Pulmonary artery endothelial cell (primary cell): ENCODE results near the gene MEX3D. TPM values are rescaled to one million over a fixed set of nuclear protein-coding genes. Genes with fewer than 3 reads are reported as not detected.
"Not testable (repeated sequence)": the region's sequence is repeated elsewhere in the genome, so short reads cannot be mapped to it uniquely, and the experiment has no call there.

Experiments
- DNase-seq: peaks from one replicate; pipeline ENCODE4 v3.0.0-alpha.2; 2011; ENCODE audit warnings: low read depth, low spot score
- total RNA-seq: library from RNA; depleted of rRNA; stranded (reverse); fragments of >200 nt; gene quantifications from 2 replicates; pipeline ENCODE4 v1.2.3, GENCODE V29; 2014

MEX3D gene
- total RNA-seq, 1 donor from 2014 or later = 90.1 TPM

DNA sequence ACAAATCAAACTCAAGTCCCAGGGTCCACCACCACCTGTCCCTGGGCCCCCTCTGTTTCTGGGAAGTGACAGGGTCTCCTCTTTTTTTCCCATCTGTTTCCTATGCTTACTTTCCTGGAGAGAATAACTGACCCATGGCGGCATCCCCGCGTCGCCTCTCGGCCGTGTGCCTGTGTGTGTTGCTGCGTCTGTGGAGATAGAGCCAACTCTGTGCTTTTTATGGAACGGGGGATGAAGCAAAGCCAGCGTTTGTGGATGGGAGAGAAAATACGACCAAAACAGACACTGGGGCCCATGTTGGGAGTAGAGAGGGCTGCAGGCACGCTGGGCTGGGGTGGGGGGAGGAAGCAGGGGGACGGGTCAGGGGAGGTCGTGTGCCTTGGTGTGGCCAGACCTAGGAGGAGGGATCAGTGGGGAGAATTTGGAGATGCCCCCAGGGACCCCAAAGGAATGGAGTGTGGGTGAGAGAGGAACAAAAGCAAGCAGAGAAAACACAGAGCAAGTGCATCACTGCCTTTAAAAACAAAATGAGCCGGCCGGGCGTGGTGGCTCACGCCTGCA lies 27.7 kb downstream of the MEX3D start:
- DNase-seq = no peak

DNA sequence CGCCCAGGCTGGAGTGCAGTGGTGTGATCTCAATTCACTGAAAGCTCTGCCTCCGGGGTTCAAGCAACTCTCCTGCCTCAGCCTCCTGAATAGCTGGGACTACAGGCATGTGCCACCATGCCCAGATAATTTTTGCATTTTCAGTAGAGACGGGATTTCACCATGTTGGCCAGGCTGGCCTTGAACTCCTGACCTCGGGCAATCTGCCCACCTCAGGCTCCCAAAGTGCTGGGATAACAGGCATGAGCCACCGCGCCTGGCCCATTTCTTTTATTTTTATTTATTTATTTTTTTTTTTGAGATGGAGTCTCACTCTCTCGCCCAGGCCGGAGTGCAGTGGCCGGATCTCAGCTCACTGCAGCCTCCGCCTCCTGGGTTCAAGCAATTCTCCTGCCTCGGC lies 28.4 kb downstream of the MEX3D start:
- DNase-seq = not testable (repeated sequence)

DNA sequence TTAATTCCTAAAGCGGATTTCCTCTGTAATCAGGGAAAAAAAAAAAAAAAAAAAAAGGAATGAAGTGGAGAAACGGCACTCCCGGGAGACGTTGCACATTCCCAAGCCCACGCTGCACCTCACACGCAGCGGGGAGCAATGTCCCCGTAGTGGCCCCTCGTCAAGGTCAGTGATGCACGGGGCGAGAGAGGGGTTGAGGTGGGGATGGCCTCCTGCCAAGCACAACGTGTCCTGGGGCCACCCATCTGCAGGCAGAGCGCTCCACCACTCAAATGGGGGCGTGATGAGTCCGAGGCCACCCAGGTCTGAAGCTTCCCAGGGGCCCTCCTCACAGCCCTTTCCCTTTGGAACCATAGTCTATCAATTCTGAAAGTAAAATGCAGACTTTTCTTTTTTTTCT lies 29.1 kb downstream of the MEX3D start:
- no peak for DNase-seq

DNA sequence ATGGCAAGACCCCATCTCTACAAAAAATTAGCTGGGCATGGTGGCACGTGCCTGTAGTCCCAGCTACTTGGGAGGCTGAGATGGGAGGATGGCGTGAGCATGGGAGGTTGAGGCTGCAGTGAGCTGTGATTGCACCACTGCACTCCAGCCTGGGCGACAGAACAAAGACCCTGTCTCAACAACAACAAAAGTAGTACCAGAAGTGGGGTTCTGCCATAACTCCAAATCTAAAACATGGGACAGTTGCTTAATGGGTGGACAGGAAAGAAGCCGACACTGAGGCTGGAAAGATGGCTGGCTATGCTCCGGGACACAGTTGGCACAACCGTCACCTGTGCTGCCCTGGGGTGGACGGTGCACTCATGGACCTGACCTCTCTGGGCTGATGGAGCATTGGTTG lies 32.4 kb downstream of the MEX3D start:
- not testable (repeated sequence) for DNase-seq

DNA sequence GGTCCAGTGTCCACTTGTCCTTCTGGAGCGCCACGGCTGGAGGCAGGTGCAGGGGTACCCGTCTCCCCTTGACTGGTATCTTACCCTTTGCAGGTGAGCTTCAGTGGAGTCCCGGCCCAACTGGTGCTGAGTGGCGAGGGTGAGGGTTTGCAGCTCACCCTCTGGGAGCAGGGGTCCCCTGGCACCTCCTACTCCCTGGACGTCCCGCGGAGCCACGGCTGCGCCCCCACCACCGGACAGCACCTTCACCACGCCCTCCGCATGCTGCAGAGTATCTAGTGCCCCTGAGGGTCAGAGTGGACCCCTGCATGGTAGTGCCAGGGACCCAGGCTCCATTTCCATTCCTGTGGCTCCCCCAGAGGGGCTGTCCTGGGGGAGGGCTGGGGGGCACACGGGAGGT lies 33.2 kb downstream of the MEX3D start:
- no peak for DNase-seq

DNA sequence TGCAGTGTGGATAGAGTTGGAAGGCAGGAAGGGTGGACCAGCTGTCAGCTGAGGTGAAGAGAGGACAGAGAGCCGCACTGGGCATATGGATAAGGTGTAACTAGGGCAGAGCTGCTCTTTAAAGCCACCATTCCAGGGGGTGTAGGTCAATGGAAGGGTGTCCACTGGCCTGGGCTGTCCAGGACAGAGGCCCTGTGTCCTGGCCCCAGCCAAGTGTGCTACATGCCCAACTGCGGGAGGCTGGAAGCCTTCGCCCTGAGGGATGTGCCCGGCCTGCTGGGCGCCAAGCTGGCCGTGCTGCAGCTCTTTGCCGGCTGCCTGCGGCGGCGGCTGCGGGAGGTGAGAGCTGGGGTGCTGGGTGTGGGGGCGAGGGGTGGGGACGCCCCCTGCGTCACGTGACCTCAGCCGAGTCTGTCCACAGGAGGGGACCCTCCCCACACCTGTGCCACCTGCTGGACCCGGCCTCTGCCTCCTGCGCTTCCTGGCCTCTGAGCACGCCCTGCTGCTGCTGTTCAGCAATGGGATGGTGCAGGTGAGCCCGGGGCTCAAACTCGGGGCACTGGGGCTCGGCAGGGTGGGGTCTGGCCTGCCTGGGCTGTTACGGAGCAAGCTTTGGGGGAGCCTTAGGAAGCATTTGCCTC lies 34.5 kb downstream of the MEX3D start:
- no peak for DNase-seq

DNA sequence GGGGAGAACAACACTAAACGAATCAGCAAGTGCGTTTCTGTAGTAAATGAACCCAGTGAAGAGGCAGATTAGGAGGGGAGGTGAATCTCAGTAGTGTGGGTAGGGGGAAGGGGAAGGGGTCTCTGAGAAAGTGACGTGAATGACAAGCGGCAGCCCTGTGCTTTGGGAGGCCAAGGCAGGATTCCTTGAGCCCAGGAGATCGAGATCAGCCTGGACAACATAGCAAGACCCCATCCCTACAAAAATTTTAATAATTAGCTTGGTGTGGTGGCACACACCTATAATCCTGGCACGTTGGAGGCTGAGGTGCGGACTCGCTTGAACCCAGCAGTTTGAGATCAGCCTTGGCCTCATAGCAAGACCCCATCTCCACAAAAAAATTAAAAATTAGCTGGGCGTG lies 36.1 kb downstream of the MEX3D start:
- DNase-seq = no peak

DNA sequence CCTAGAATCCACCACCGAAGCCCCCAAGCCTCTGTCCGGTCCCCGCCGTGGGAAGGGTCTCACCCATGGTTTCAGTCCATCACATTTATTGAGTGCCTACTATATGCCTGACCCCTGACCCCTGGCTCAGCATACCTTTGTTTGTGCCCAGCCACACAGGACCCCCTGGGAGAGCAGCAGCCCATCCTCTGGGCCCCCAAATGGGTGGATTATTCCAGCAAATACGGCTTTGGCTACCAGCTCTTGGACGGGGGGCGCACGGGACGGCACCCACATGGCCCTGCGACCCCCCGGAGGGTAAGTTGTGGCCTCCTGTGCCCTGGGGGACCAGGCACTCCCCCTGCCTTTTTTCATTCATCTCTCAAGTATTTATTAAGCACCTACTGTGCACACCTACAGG lies 36.5 kb downstream of the MEX3D start:
- no peak for DNase-seq

DNA sequence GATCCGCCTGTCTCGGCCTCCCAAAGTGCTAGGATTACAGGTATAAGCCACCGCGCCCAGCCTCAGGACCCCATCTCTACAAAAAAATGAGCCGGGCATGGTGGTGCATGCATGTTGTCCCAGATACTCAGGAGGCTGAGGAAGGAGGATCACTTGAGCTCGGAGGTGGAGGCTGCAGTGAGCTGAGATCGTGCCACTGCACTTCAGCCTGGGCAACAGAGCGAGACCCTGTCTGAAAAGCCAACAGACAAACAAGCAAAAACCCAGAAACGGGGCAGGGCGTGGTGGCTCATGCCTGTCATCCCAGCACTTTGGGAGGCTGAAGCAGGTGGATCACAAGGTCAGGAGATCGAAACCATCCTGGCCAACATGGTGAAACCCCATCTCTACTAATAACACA lies 37.3 kb downstream of the MEX3D start:
- DNase-seq = not testable (repeated sequence)

DNA sequence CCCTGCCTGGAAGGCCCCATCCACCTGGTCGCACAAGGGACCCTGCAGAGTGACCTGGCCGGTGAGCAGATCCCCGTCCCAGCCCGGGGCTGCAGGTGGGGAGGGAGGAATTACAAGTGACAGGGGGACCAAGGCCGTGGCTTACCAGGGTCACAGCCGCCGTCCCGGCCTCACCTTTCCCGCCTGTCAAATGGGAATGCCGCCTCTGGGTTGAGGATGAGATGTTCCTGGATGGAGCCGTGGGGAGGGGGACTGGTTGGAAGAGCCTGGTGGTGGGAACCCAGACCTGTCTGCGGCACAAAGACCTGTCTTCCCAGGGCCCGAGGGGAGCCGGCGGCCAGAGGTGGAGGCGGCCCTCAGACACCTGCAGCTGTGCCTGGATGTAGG lies 38.7 kb downstream of the MEX3D start:
- DNase-seq = no peak

DNA sequence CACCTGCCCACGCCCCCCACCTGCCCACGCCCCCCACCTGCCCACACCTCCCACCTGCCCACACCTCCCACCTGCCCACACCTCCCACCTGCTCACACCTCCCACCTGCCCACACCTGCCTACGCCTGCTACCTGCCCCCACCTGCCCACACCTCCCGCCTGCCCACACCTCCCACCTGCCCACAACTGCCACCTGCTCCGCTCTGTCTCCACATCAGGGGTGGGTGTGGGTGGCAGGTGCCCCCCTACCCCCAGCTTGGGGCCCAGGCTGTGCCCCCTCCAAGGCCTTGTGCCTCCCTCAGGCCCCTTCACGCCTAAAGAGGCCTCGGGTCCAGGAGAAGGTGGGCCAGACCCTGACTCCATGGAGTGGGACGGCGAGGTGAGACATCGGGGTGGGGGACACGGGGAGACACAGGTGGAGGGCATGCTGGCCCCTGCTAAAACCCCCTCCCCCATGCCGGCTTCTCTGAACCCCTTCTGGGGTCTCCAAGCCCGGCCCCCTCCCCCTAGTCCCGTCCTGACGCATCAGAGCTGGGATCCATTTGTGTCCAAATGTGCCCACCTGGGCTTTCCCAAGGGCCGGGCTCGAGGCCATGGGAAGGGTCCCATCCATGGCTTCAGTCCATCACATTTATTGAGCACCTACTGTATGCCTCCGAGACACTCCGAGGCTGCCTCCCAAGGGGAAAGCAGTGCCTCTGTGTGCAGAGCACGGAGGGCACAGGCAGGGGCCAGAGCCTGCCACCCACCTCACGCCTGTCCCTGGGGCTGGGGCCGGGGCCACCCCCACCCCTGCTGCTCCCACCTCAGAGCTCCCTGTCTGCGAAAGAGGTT lies 39.3 kb downstream of the MEX3D start:
- DNase-seq = no peak

DNA sequence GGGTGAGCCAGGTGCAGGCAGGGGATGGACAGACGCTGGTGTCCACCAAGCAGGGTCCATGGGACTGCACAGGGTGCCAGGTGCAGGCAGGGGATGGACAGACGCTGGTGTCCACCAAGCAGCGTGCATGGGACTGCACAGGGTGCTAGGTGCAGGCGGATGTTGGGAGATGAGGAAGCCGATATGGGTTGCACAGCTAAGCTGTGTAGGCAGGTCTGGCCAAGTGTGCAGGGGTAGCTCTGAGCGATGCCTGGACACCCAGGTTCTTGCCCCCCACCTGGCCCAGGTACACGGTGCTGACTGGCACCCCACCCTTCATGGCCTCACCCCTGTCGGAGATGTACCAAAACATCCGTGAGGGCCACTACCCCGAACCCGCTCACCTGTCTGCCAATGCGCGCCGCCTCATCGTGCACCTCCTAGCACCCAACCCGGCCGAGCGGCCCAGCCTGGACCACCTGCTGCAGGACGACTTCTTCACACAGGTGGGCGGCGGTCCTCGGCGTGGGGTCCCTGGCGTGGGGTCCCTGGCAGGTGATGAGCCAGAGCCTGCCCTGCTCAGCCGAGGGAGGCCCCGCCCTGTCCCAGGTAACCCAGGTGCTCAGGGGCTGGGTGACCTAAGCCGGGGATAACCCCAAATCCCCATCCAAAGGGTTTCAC lies 40.3 kb downstream of the MEX3D start:
- no peak for DNase-seq

DNA sequence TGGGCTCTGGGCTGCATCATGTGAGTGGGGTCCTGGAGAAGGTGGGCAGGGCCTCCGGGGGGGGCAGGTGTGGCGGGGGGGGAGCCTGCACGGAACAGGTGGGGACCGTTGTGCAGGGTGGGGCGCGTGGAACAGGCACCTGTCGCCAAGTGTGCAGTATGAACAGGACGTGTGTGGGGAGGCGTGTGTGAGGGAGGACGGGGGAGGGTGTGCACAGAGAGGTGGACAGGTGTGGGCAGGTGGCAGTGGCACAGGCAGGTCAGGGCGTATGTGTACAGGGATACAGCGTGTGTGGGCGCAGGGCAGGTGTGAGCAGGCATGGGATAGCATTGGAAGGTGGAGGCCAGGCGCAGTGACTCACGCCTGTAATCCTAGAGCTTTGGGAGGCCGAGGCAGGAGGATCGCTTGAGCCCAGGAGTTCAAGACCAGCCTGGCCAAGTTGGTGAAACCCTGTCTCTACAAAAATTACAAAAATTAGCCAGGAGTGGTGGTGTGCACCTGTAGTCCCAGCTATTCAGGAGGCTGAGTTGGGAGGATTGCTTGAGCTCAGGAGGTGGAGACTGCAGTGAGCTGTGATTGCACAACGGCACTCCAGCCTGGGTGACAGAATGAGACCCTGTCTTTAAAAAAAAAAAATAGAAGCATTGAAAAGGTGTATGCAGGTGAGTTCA lies 41.0 kb downstream of the MEX3D start:
- DNase-seq = no peak

DNA sequence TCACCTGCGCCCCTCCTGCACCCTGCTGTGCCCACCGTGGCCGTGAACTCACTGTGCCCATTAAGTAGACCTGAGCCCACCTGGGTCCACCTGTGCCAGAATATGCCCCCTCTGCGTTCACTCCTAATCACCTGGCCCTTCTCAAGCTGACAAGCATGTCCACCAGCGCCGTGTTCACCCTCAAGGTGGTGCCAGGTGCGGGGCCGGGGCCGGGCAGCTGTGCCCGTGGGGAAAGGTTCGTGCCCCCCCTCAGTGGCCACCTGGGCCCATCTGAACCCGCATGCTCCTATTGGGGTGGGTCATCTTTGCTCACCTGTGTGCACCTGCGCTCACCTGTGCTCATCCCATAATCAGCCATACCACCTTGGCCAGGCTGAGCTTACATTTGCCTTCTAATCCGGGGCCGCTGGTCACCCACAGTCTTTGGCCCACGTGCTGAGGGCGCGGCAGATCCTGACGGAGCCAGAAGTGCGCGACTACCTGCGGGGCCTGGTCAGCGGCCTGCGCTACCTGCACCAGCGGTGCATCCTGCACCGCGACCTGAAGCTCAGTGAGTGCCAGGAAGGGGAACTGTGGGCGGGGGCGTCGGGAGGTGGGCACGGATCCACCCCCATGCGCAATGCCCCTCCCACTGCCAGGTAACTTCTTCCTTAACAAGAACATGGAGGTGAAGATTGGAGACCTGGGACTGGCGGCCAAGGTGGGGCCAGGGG lies 41.9 kb downstream of the MEX3D start:
- DNase-seq = no peak

DNA sequence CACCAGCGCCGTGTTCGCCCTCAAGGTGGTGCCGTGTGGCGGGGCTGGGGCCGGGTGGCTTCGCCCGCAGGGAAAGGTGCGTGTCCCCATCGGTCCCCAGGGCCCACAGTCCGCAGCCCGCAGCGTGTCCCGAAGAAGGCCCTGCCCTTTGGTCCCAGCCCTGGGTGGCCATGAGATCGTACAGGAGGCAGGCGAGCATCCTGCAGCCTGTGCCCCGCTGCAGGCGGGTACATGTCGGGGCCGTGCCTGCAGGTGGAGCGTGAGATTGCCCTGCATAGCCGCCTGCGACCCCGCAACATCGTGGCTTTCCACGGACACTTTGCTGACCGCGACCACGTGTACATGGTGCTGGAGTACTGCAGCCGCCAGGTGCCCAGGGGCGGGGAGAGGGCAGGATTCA lies 42.8 kb downstream of the MEX3D start:
- no peak for DNase-seq

DNA sequence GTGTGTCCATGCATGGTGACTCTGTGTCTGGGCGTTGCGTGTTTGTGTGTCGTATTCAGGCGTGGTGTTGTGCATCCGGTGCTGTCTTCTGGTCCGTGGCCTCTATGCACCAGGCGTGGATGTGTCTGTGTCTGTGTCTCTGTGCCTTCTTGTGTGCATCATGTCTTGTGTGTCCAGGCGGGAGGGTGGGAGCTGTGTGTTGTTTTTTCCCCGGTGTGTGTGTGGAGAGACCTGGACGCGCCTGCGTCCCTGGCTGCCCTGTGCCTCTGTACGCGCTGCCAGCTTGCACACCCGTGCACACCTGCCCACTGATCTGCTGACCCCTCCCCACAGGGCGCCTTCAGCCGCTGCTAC lies 43.2 kb downstream of the MEX3D start:
- DNase-seq = no peak

DNA sequence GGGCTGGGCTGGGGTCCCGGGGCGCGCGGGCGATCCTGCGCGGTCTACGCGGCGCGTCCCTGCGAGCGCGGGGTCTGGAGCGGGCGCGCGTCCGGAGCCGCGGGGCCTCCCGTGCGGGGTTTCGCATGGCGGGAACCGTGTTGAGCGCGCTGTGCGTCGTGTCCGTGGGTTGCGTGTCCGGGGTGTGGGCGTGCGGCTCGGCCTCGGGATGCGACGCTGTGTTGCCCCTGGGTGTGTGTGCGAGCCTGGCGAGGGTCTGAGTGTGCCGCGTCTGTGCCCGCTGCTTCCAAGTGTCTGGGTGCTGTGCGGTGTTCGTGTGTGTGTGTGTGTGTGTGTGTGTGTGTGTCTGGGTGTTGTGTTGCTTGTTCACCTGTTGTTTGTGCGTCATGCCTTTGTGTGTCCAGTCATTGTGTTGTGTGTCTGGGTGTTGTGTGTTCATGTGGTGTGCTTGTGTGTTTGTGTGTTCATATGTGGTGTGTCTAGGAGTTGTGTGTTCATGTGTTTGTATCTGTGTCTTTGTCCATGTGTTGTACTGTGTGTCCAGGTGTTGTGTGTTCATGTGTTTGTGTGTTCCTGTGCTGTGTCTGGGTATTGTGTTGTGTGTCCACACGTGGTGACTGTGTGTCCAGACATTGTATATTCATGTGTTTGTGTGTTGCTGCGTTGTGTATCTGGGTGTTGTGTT lies 43.7 kb downstream of the MEX3D start:
- DNase-seq = no peak

DNA sequence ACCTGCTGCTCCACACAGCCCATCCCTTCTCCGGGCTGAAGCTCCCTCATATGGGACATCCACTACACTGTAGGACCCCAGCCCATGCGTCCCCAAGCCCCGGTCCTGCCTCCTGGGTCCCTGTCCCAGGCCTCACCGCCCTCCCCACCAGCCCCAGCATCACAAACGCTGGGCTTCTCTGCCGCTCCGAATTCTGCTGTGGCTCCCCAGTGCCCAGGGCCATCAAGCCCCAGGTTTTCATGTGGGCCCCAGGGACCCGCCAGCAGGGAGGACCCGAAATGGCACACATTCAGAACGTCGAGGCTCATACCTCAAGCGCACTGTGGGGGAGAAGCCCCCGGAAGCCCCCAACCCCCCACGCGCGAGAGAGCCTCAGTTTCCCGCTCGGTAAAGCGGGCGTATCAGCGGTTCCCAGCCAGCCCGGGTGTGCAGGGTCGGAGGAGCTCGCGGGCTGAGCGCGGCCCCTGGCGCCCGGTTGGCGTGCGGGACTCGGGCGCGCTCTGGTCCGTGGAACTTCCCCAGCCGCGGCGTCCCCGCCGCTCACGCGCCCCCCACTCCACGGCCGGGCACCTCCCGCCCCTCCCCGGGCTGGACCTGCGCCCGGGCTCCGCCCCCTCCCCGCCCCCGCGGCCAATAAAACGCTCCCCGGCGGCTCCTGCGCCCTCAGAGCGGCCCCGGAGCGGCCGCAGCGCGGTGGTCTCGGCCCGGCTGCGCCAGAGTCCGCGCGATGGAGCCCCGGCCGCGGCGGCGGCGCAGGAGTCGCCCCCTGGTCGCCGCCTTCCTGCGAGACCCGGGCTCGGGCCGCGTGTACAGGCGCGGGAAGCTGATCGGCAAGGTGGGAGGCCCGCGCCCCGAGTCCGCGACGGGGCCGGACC lies 44.5 kb downstream of the MEX3D start, which contains the start of gene PLK5:
TSS of gene PLK5 (plus strand) at position 666 of the 875 bp plus-strand sequence. CDS start 2,920 bp downstream, outside the sequence.
- DNase-seq = no peak

DNA sequence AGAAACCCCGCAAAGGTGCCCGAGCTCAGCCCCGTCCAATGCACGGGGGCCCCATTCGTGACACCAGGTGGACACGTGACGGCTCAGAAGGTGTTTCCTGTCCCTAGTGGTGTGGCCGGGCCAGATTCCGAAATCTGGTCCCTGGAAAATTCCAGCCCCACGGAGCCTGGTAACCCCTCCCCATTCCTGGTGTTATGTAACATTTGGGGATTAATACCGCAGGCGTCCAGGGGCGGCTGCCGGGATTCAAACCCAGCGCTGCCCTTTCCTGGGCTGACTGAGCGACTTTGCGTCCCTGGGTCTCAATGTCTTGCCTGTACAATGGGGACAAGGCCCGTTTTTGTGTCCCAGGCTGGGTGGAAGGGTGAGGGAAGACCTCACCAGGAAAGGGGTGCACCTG lies 45.3 kb downstream of the MEX3D start:
- DNase-seq = no peak
